Neural progenitor cell (in vitro differentiated cells): ENCODE data around the gene TNS3. TPM values are rescaled to one million over a fixed set of nuclear protein-coding genes. Genes with fewer than 3 reads are reported as not detected.

Experiments
- DNase-seq: peaks from one replicate; pipeline ENCODE4 v3.0.0-alpha.2; 2016; ENCODE audit warnings: low spot score
- H2AFZ ChIP-seq: fragments of 200-600 bp; sonication (generic); replicated peaks from 2 replicates; pipeline ENCODE4 v1.6.1; 2016; ENCODE audit warnings: antibody characterized with exemption
- H3F3A ChIP-seq: fragments of 200-600 bp; sonication (generic); 2 replicates; pipeline ENCODE4 v1.6.1; 2016; ENCODE audit warnings: antibody characterized with exemption, low read depth
- H3K27ac ChIP-seq: fragments of 200-600 bp; sonication (generic); 2 replicates; pipeline ENCODE4 v1.5.1; 2016; ENCODE audit warnings: mild to moderate bottlenecking
- H3K27me3 ChIP-seq: fragments of 200-600 bp; sonication (generic); 2 replicates; pipeline ENCODE4 v1.6.1; 2016; ENCODE audit warnings: mild to moderate bottlenecking, moderate library complexity
- H3K36me3 ChIP-seq: fragments of 200-600 bp; sonication (generic); 2 replicates; pipeline ENCODE4 v1.5.1; 2016
- H3K4me1 ChIP-seq: fragments of 200-600 bp; sonication (generic); 2 replicates; pipeline ENCODE4 v1.6.1; 2016; ENCODE audit warnings: mixed run types
- H3K4me2 ChIP-seq: fragments of 200-600 bp; sonication (generic); 2 replicates; pipeline ENCODE4 v1.6.1; 2016
- H3K4me3 ChIP-seq: fragments of 200-600 bp; sonication (generic); 2 replicates; pipeline ENCODE4 v1.5.1; 2016
- H3K79me2 ChIP-seq: fragments of 200-600 bp; sonication (generic); 2 replicates; pipeline ENCODE4 v1.6.1; 2016; ENCODE audit warnings: low read depth
- H3K9ac ChIP-seq: fragments of 200-600 bp; sonication (generic); 2 replicates; pipeline ENCODE4 v1.6.1; 2016
- H3K9me3 ChIP-seq: fragments of 200-600 bp; sonication (generic); 2 replicates; pipeline ENCODE4 v1.5.1; 2016; ENCODE audit warnings: low read depth
- H4K20me1 ChIP-seq: fragments of 200-600 bp; sonication (generic); 2 replicates; pipeline ENCODE4 v1.6.1; 2016; ENCODE audit warnings: low read depth
- H3K27ac Mint-ChIP-seq: 3 replicates; pipeline ENCODE4 v1.8.0; 2021; ENCODE audit warnings: mixed read lengths
- H3K27me3 Mint-ChIP-seq: 2 replicates; pipeline ENCODE4 v1.8.0; 2022; ENCODE audit warnings: low read depth, mild to moderate bottlenecking, inconsistent platforms, moderate library complexity, mixed read lengths; ENCODE audit not compliant: insufficient read depth
- H3K36me3 Mint-ChIP-seq: 3 replicates; pipeline ENCODE4 v1.8.0; 2021; ENCODE audit warnings: mixed read lengths
- H3K4me1 Mint-ChIP-seq: 3 replicates; pipeline ENCODE4 v1.8.0; 2021; ENCODE audit warnings: mixed read lengths
- H3K4me3 Mint-ChIP-seq: 3 replicates; pipeline ENCODE4 v1.8.0; 2021; ENCODE audit warnings: mild to moderate bottlenecking, moderate library complexity, mixed read lengths
- H3K9me3 Mint-ChIP-seq: 3 replicates; pipeline ENCODE4 v1.8.0; 2020; ENCODE audit warnings: mixed read lengths
- EZH2 ChIP-seq: fragments of 200-600 bp; sonication (generic); IDR thresholded peaks from 2 replicates; pipeline ENCODE4 v1.6.1; 2017; ENCODE audit warnings: antibody characterized with exemption, mild to moderate bottlenecking, moderate library complexity
- EZH2phosphoT487 ChIP-seq: fragments of 200-600 bp; sonication (generic); IDR thresholded peaks from 2 replicates; pipeline ENCODE4 v1.6.1; 2017; ENCODE audit warnings: antibody characterized with exemption
- total RNA-seq: library from RNA; depleted of rRNA; stranded (reverse); fragments of >200 nt; gene quantifications from 2 replicates; pipeline ENCODE4 v1.2.3, GENCODE V29; 2015; ENCODE audit warnings: low replicate concordance
- TF ChIP-seq, protein P1 (sequence below): fragments of 200-600 bp; sonication (generic); IDR thresholded peaks from 2 replicates; pipeline ENCODE4 v1.5.1; 2017; ENCODE audit warnings: antibody characterized with exemption, mild to moderate bottlenecking

Gene TNS3
- total RNA-seq, 1 donor from 2014 or later: 15.0 TPM

DNA sequence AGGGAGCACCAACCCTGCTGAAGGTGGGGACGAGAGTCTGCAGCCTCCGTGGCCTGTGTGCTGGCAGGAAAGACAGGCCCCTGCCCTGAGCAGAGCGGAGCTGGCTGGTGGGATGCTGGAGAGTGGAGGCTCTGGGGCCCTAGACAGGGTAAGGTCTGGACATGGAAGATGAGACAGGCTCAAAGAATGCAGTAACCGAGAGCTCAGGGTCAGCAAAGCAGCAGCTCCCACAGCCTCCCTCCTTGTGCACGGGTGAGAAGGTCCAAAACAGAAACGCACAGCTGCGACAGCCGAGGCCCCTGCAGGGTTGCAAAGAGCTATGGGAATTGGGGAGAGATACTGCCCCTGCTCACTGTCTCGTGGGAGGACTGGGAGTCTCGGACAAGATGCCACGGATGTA lies 80.5 kb downstream of the TNS3 start:
- Mint-ChIP-seq H3K4me1 (peaks cover 85% of the 10 kb centered on the region), H3K4me3 (no peak overlapping the region)
- no peak overlapping the region for H3K4me2 ChIP-seq

DNA sequence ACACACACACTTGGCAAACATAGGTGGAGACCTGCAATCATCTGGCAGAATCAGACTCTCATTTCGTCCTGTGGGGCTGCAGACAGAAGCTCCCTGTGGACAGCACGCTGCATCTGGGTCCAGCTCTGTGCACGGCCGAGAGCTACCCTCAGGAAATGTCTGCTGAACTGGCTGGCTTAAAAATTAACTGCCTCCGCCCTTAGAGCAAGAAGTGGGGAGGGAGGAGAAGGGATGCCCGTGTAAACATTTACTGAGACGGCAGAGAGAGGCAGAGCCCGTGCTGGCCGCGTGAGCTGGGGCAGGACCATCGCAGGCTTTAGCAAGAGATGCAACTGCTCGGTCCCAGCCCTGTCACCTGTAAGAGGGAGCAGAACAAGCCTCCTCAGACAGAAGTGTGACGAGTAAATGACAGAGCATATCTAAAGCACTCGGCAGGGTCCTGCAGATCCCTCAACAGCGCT lies 81.8 kb downstream of the TNS3 start:
- Mint-ChIP-seq H3K9me3 (no peaks in the 10 kb centered on the region), H3K36me3 (peaks cover 2% of the 10 kb centered on the region), H3K4me3 (no peak overlapping the region), H3K27me3 (no peaks in the 10 kb centered on the region), H3K4me1 (peaks cover 85% of the 10 kb centered on the region), H3K27ac (no peak overlapping the region)
- Histone ChIP-seq H3K9me3 (no peaks in the 10 kb centered on the region), H3K36me3 (no peaks in the 10 kb centered on the region), H3K4me2 (no peak overlapping the region), H3K27me3 (no peaks in the 10 kb centered on the region), H3K79me2 (peaks cover 5% of the 10 kb centered on the region), H3K9ac (no peak overlapping the region), H3K27ac (no peak overlapping the region), H4K20me1 (peaks cover 13% of the 10 kb centered on the region), H3F3A (no peaks in the 10 kb centered on the region), H3K4me3 (no peak overlapping the region), H2AFZ (no peak overlapping the region), H3K4me1 (peaks cover 31% of the 10 kb centered on the region)
- TF ChIP-seq EZH2phosphoT487 (no peak), EZH2 (no peak)
- TF ChIP-seq, protein P1, sequence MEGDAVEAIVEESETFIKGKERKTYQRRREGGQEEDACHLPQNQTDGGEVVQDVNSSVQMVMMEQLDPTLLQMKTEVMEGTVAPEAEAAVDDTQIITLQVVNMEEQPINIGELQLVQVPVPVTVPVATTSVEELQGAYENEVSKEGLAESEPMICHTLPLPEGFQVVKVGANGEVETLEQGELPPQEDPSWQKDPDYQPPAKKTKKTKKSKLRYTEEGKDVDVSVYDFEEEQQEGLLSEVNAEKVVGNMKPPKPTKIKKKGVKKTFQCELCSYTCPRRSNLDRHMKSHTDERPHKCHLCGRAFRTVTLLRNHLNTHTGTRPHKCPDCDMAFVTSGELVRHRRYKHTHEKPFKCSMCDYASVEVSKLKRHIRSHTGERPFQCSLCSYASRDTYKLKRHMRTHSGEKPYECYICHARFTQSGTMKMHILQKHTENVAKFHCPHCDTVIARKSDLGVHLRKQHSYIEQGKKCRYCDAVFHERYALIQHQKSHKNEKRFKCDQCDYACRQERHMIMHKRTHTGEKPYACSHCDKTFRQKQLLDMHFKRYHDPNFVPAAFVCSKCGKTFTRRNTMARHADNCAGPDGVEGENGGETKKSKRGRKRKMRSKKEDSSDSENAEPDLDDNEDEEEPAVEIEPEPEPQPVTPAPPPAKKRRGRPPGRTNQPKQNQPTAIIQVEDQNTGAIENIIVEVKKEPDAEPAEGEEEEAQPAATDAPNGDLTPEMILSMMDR: no peak
- no peak for DNase-seq

More for the DNA sequence above, 80.5 kb downstream of the TNS3 start:
- Histone ChIP-seq H3K4me1 (peaks cover 32% of the 10 kb centered on the region), H4K20me1 (peaks cover 11% of the 10 kb centered on the region), H3F3A (no peaks in the 10 kb centered on the region), H3K9me3 (no peaks in the 10 kb centered on the region), H3K79me2 (peaks cover 5% of the 10 kb centered on the region), H3K27me3 (no peaks in the 10 kb centered on the region), H3K27ac (no peak overlapping the region), H3K9ac (no peak overlapping the region), H2AFZ (no peak overlapping the region), H3K4me3 (no peak overlapping the region), H3K36me3 (no peaks in the 10 kb centered on the region)
- H3K9me3 Mint-ChIP-seq: no peaks in the 10 kb centered on the region
- H3K36me3 Mint-ChIP-seq: peaks cover 4% of the 10 kb centered on the region
- no peak for DNase-seq
- TF ChIP-seq EZH2 (no peak), EZH2phosphoT487 (no peak)
- TF ChIP-seq, protein P1: no peak
- no peaks in the 10 kb centered on the region for H3K27me3 Mint-ChIP-seq
- no peak overlapping the region for H3K27ac Mint-ChIP-seq

DNA sequence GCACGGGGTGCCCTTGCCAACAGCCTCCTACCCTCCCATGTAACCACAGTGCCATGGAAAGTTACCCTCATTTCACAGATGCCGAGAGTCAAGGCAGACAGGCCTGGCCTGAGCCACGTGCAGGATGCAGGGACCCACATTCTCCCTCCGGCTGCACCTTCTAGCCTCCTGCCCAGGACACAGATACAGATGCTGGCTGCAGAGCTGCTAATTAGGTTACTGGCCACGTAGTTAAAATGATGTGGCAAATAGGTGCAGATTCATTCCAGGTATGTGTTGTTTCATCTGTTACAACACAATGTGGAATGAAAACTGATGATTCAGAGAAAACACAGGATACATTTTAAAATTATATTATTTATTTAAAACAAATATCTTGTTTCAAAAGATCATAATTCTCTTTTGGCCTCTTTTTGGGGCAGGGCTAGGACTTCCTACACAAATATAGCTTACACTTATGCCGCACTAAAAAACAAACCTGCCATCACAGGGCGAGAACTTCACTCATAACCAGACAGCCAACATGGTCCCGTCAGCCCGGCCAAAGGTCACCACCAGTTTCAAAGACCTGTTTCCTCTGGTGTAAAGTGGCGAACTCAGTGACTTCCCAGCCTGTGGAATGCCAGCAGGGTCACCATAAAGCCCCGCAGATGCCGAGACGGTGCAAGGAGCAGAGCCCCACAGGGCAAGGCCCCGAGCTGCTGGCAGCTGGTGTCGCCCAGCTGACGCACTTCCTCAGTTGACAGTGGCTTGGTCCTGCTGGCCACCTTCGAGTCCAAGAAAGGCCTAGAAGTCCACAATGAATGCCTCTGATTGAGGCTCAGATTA lies 83.5 kb downstream of the TNS3 start:
- H3F3A ChIP-seq: no peaks in the 10 kb centered on the region
- no peak overlapping the region for H2AFZ ChIP-seq
- H3K9me3 ChIP-seq: no peaks in the 10 kb centered on the region
- no peak overlapping the region for H3K27ac ChIP-seq
- H3K4me1 Mint-ChIP-seq: peaks cover 85% of the 10 kb centered on the region
- peak overlapping the region; percentile 35 for H3K4me3 Mint-ChIP-seq
- H3K27me3 Mint-ChIP-seq: peaks cover 3% of the 10 kb centered on the region
- H3K9me3 Mint-ChIP-seq: peaks cover 3% of the 10 kb centered on the region
- H3K27me3 ChIP-seq: no peaks in the 10 kb centered on the region
- H3K4me3 ChIP-seq: no peak overlapping the region
- H3K36me3 ChIP-seq: no peaks in the 10 kb centered on the region
- peaks cover 5% of the 10 kb centered on the region for H3K79me2 ChIP-seq
- no peak overlapping the region for H3K9ac ChIP-seq
- no peak for DNase-seq
- H3K36me3 Mint-ChIP-seq: peaks cover 3% of the 10 kb centered on the region
- no peak overlapping the region for H3K4me2 ChIP-seq
- peaks cover 32% of the 10 kb centered on the region for H3K4me1 ChIP-seq
- peaks cover 13% of the 10 kb centered on the region for H4K20me1 ChIP-seq
- no peak overlapping the region for H3K27ac Mint-ChIP-seq
- TF ChIP-seq EZH2 (no peak), EZH2phosphoT487 (no peak)
- TF ChIP-seq, protein P1: no peak
